Ectodermal cell (in vitro differentiated cells): ENCODE results near the gene BORA. TPM values are rescaled to one million over a fixed set of nuclear protein-coding genes. Genes with fewer than 3 reads are reported as not detected.

Experiments used
- H3K27ac ChIP-seq: 2 replicates; pipeline ENCODE4 v1.7.0; 2013; ENCODE audit warnings: mild to moderate bottlenecking, low read depth, low read length; ENCODE audit not compliant: insufficient read depth, poor library complexity, severe bottlenecking
- H3K27me3 ChIP-seq: 2 replicates; pipeline ENCODE4 v1.7.0; 2013; ENCODE audit warnings: mild to moderate bottlenecking, low read length; ENCODE audit not compliant: insufficient read depth, control insufficient read depth, poor library complexity, severe bottlenecking
- H3K36me3 ChIP-seq: one replicate; pipeline ENCODE4 v1.7.0; 2013; ENCODE audit warnings: low read length; ENCODE audit not compliant: control insufficient read depth, insufficient read depth
- H3K4me1 ChIP-seq: one replicate; pipeline ENCODE4 v1.7.0; 2013; ENCODE audit warnings: low read length; ENCODE audit not compliant: control insufficient read depth, insufficient read depth
- H3K4me3 ChIP-seq: 2 replicates; pipeline ENCODE4 v1.7.0; 2013; ENCODE audit warnings: low read depth, low read length, control low read depth; ENCODE audit not compliant: insufficient read depth
- H3K9me3 ChIP-seq: 2 replicates; pipeline ENCODE4 v1.7.0; 2013; ENCODE audit warnings: mild to moderate bottlenecking, low read length, moderate library complexity; ENCODE audit not compliant: control insufficient read depth
- WGBS, 2 experiments: methylation state at CpG; one replicate each; pipeline ENCODE4 v1.1.7; 2013; ENCODE audit warnings: missing lambda C conversion rate in 2 of 2; 5-methylcytosine and 5-hydroxymethylcytosine counted together
- polyA plus RNA-seq, 4 experiments: library from polyadenylated mRNA; stranded (reverse); fragments of 50-300 nt; gene quantifications; one replicate each; pipeline ENCODE4 v1.2.3, GENCODE V29; 2013

BORA gene
- polyA plus RNA-seq (2013, experiment 1 of 4): 30.8 TPM
- 30.2 TPM for polyA plus RNA-seq (2013, experiment 2 of 4)
- polyA plus RNA-seq (2013, experiment 3 of 4): 28.4 TPM
- polyA plus RNA-seq (2013, experiment 4 of 4): 28.6 TPM

DNA sequence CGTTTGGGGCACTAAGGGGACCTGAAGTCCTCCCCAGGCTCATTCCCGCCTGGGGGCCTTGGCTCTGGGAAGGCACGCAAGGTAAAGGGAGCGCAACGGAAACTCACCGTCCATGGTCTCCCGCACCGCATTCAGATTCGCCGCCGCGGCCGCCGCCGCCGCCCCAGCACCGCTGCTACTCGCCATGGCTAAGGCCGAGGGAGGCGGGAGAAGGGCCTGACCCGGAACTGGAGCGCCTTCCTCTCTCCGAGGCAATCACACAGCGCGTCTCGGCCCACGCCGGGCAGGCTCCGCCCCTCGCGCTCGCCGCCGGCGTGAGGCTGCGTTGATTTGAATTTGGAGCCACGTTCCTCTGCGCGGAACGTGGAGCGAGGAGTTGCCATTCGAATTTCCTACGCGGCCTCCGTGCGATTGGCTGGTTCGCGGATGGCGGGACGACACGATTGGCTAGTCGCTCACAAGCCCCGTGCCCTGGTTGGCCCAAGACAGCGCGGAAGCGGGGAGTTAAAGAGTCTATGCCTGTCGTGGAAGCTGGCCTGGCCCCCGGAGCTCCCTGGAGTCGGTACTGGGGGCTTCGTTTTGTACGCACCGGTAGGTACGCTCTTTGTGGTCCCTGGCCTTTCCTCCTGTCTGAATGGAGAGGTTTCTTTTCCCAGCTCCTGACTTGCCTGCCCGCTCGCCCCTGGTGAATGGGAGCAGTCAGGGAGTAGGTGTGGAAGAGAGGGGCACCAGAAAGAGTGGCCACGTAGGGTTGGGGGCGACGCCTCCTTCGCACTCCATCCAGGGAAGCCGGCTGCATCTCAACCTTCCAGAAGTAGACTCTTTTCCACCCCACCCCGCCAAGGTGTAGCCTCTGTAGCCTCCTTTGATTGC is at the start of gene BORA, which contains the start of gene MZT1:
Gene BORA, plus strand, starts transcription at position 507 of the 873 bp plus-strand sequence. CDS start 1,018 bp downstream, outside the sequence.
Gene MZT1, minus strand, starts transcription at position 213 of the 873 bp plus-strand sequence. Its CDS starts 27 bp downstream, at position 186.
- peaks cover 7% of the 10 kb centered on the region for H3K4me1 ChIP-seq
- WGBS, 2 experiments: 0 to 1% methylated on average over 70 to 71 of the region's 71 CpGs
- H3K27me3 ChIP-seq: no peaks in the 10 kb centered on the region
- peak within 1 kb of the TSS; percentile 87 for H3K4me3 ChIP-seq
- H3K36me3 ChIP-seq: peaks cover 9% of the 10 kb centered on the region
- H3K27ac ChIP-seq: peak within 1 kb of the TSS; percentile 41
- no peaks in the 10 kb centered on the region for H3K9me3 ChIP-seq

- H3K27ac ChIP-seq: no peak overlapping the region
- no peaks in the 10 kb centered on the region for H3K36me3 ChIP-seq
- no peaks in the 10 kb centered on the region for H3K9me3 ChIP-seq
- H3K4me3 ChIP-seq: no peak overlapping the region
- no CpG with 5 or more reads among the region's 1 CpG for WGBS, 2 experiments
- H3K4me1 ChIP-seq: no peaks in the 10 kb centered on the region
- H3K27me3 ChIP-seq: no peaks in the 10 kb centered on the region
Measured at GRCh38 chr13:72678312-72678711, 49.4 kb upstream of the BORA start.

DNA sequence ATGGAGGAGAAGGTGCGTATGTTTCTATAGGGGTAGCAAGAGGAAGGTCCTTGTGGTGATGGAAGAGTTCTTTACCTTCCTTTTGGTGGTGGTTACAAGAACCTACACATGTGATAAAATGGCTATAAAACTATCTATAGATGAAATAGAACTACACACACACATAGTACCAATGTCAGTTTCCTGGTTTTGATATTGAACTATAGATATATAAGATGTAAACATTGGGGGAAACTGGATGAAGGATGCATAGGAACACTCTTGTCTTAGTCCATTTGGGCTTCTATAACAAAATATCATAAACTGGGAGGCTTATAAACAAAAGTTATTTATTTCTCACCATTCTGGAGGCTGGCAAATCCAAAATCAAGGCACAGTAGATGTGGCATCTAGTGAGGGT is 47.4 kb upstream of the BORA start:
- H3K27ac ChIP-seq: no peak overlapping the region
- H3K27me3 ChIP-seq: no peaks in the 10 kb centered on the region
- H3K4me1 ChIP-seq: no peaks in the 10 kb centered on the region
- H3K9me3 ChIP-seq: no peaks in the 10 kb centered on the region
- H3K4me3 ChIP-seq: no peak overlapping the region
- 100% methylated on average over 1 of the region's 1 CpG for WGBS, 2 experiments
- no peaks in the 10 kb centered on the region for H3K36me3 ChIP-seq

- 81 to 86% methylated on average over 2 to 3 of the region's 3 CpGs for WGBS, 2 experiments
- Histone ChIP-seq H3K9me3 (no peaks in the 10 kb centered on the region), H3K27ac (no peak overlapping the region), H3K27me3 (no peaks in the 10 kb centered on the region), H3K4me1 (no peaks in the 10 kb centered on the region), H3K4me3 (no peak overlapping the region), H3K36me3 (no peaks in the 10 kb centered on the region)
Measured at GRCh38 chr13:72686766-72687165, 41.0 kb upstream of the BORA start.

- Histone ChIP-seq H3K4me3 (no peak overlapping the region), H3K9me3 (no peaks in the 10 kb centered on the region), H3K27ac (no peak overlapping the region), H3K27me3 (no peaks in the 10 kb centered on the region), H3K4me1 (no peaks in the 10 kb centered on the region), H3K36me3 (no peaks in the 10 kb centered on the region)
Measured at GRCh38 chr13:72689181-72689696, 38.5 kb upstream of the BORA start.

GRCh38 chr13:72692884-72693514 is 34.7 kb upstream of the BORA start:
- no peaks in the 10 kb centered on the region for H3K9me3 ChIP-seq
- 56 to 60% methylated on average over 5 of the region's 5 CpGs for WGBS, 2 experiments
- H3K4me3 ChIP-seq: no peak overlapping the region
- no peaks in the 10 kb centered on the region for H3K4me1 ChIP-seq
- no peaks in the 10 kb centered on the region for H3K36me3 ChIP-seq
- no peaks in the 10 kb centered on the region for H3K27me3 ChIP-seq
- no peak overlapping the region for H3K27ac ChIP-seq

GRCh38 chr13:72693832-72694231 is 33.9 kb upstream of the BORA start:
- Histone ChIP-seq H3K4me3 (no peak overlapping the region), H3K27me3 (no peaks in the 10 kb centered on the region), H3K9me3 (no peaks in the 10 kb centered on the region), H3K27ac (no peak overlapping the region), H3K36me3 (no peaks in the 10 kb centered on the region), H3K4me1 (no peaks in the 10 kb centered on the region)
- 91 to 95% methylated on average over 4 to 5 of the region's 5 CpGs for WGBS, 2 experiments

- 93 to 95% methylated on average over 8 of the region's 8 CpGs for WGBS, 2 experiments
Measured at GRCh38 chr13:72694314-72694713, 33.4 kb upstream of the BORA start.

GRCh38 chr13:72696579-72696978 is 31.1 kb upstream of the BORA start:
- no peaks in the 10 kb centered on the region for H3K36me3 ChIP-seq
- no peak overlapping the region for H3K4me3 ChIP-seq
- no peaks in the 10 kb centered on the region for H3K27me3 ChIP-seq
- no peak overlapping the region for H3K27ac ChIP-seq
- H3K9me3 ChIP-seq: no peaks in the 10 kb centered on the region
- 68 to 100% methylated on average over 1 of the region's 1 CpG for WGBS, 2 experiments
- no peaks in the 10 kb centered on the region for H3K4me1 ChIP-seq

More at GRCh38 chr13:72694314-72694713, 33.4 kb upstream of the BORA start:
- no peak overlapping the region for H3K27ac ChIP-seq
- no peaks in the 10 kb centered on the region for H3K27me3 ChIP-seq
- H3K4me3 ChIP-seq: no peak overlapping the region
- H3K4me1 ChIP-seq: no peaks in the 10 kb centered on the region
- H3K9me3 ChIP-seq: no peaks in the 10 kb centered on the region
- no peaks in the 10 kb centered on the region for H3K36me3 ChIP-seq

DNA sequence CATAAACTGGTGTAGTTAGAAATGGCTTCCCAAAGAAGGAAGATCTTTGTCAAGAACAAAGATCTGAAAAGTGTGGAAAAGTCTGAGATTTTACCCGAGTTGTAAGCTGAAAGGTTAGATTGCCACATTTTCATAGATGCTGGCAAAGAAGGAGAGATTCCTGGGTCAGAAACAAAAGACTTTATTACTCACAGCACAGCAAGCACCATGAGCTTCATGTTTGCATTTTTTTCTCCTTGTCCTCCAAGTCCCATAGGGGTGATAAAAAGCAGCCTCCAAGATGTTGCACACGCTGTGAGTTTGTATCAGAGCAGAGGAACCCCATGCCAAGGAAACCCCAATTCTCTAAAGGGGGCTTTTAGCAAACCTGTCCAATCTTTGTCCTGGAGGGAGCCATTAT is 29.6 kb upstream of the BORA start:
- WGBS, 2 experiments: 92 to 93% methylated on average over 2 of the region's 2 CpGs
- Histone ChIP-seq H3K9me3 (no peaks in the 10 kb centered on the region), H3K4me3 (no peak overlapping the region)

More for the DNA sequence above, 29.6 kb upstream of the BORA start:
- Histone ChIP-seq H3K36me3 (no peaks in the 10 kb centered on the region), H3K27me3 (no peaks in the 10 kb centered on the region), H3K4me1 (no peaks in the 10 kb centered on the region), H3K27ac (no peak overlapping the region)
